HCT116 (cell line): ENCODE measurements around the gene GAK.

Experiments
- CBX3 ChIP-seq: IDR thresholded peaks from 2 replicates; pipeline ENCODE4 v1.6.1; 2012; ENCODE audit warnings: low read depth
- CTCF ChIP-seq, 3 experiments: fragments of 200-600 bp in 1 of 3; sonication (generic) in 1 of 3; IDR thresholded peaks in 2 of 3; conservative IDR thresholded peaks in 1 of 3; 2 replicates each; pipeline ENCODE4 v1.5.1; 2012 to 2017; ENCODE audit warnings: low read depth in 2 of 3, low read length in 2 of 3, antibody characterized with exemption in 1 of 3, borderline replicate concordance in 1 of 3, control low read depth in 1 of 3, mild to moderate bottlenecking in 1 of 3, mixed read lengths in 1 of 3, mixed run types in 1 of 3, moderate library complexity in 1 of 3; ENCODE audit not compliant: insufficient read depth in 1 of 3
- EZH2 ChIP-seq: fragments of 200-600 bp; sonication (generic); IDR thresholded peaks from 2 replicates; pipeline ENCODE4 v1.6.1; 2017; ENCODE audit warnings: antibody characterized with exemption, mixed run types
- POLR2A ChIP-seq: IDR thresholded peaks from 2 replicates; pipeline ENCODE4 v1.7.0; 2011; ENCODE audit warnings: borderline replicate concordance; ENCODE audit not compliant: insufficient read depth, insufficient read length; ENCODE audit errors: extremely low read depth
- RAD21 ChIP-seq: IDR thresholded peaks from 2 replicates; pipeline ENCODE4 v1.6.1; 2012; ENCODE audit warnings: low read depth, mild to moderate bottlenecking
- REST ChIP-seq: IDR thresholded peaks from 2 replicates; pipeline ENCODE4 v1.6.1; 2012; ENCODE audit warnings: low read depth
- SIN3A ChIP-seq: IDR thresholded peaks from 2 replicates; pipeline ENCODE4 v1.6.1; 2012; ENCODE audit warnings: low read depth
- TCF7L2 ChIP-seq: IDR thresholded peaks from 2 replicates; pipeline ENCODE4 v1.7.0; 2011; ENCODE audit warnings: borderline replicate concordance, inconsistent platforms; ENCODE audit not compliant: insufficient read depth, insufficient read length; ENCODE audit errors: extremely low read depth
- ZFX ChIP-seq: fragments of 450-650 bp; IDR thresholded peaks from 2 replicates; pipeline ENCODE4 v1.6.1; 2017
- ZNF274 ChIP-seq: fragments of 200-500 bp; sonication (Bioruptor generic); IDR thresholded peaks from 2 replicates; pipeline ENCODE4 v1.6.1; 2014; ENCODE audit warnings: mild to moderate bottlenecking, low read depth, low read length, inconsistent platforms

- TF ChIP-seq CTCF (IDR thresholded peaks at IDR 0.05 in 2 of 3, conservative IDR thresholded peaks at IDR 0.05 in 1 of 3; ENCODE audit: borderline replicate concordance in 1 of 3, insufficient read depth in 1 of 3, low read depth in 2 of 3, low read length in 2 of 3) (no peak), REST (no peak), RAD21 (no peak), CBX3 (no peak), EZH2 (no peak), POLR2A (no peak), ZFX (no peak), SIN3A (no peak), ZNF274 (no peak), TCF7L2 (no peak)
Observed at GRCh38 chr4:961351-962230, 29.5 kb upstream of the GAK start.
